Measurements from ENCODE around the gene PTGIR. TPM values are rescaled to one million over a fixed set of nuclear protein-coding genes. Genes with fewer than 3 reads are reported as not detected.

The PTGIR gene
- total and polyA plus RNA-seq, 2 of the 4 experiments (the other 2 are of a cell fraction): 0.54 to 5.3 TPM

DNA sequence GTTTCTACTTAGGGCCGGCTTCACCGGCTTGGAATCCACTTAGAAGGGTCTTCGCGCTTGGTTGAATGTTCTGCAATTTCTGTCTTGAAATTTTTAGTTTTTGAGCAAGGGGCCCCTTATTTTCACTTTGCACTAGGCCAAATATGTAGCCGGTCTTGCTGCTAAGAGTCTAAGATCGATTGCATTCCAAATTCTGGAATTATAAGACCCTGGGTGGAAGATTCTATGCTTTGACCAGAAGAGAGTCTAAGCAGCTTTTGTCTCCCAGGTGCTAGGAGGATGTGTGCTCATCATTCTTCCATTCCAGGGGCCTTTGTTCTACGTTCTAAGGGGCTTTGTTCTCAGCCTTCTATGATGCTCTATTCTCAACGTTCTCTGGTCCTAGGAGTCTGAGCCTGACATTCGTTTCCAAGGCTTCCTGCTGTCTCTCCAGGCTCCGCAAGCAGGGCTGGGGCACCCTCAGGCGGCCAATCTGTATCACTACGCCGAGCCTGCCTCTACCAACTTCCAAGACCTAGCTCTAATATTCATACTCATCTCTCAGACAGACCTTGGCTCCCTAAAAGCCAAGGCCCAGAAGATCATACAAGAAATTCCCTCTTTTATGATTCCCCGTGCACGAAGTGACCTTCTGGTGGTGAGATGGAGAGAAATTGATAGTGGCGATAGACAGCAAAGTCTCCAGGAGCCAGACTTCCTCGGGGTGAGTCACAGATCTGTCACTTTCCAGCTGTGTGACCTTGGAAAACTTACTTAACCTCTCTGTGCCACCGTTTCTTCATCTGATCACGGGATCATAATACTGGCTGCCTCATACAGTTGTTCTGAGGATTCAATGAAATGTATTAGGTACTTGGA, 37.1 kb upstream of the PTGIR start:
- ATAC-seq (ENCODE audit: low read depth) (peak; percentile 56), DNase-seq (peak; percentile 90)
- CTCF ChIA-PET: interaction anchor here (0.6 to 2.3 kb wide), 15 partner anchors 9 to 125 kb away, joined by 3 to 23 read pairs (median 4); partner anchors contain the start of genes CALM3 and PTGIR
- H2BK15ac ChIP-seq (ENCODE audit: low read depth, low read length): no peak overlapping the region; the same call in 2 of the 3 replicates
- no peak overlapping the region for H3K56ac ChIP-seq (ENCODE audit: extremely low read depth, insufficient read depth, low read length)
- no peak overlapping the region for H3K14ac ChIP-seq (replicated peaks; ENCODE audit: low read depth, low read length)
- H3K27me3 ChIP-seq (ENCODE audit: control insufficient read depth, insufficient read depth, low read length): no peaks in the 10 kb centered on the region; the same call in 1 of the 2 replicates
- dilution Hi-C loops (cut with HindIII; ENCODE audit: low sequenced_read_pairs, unreplicated experiment) (no loop called here), intact Hi-C loops (cut with micrococcal nuclease) (loop anchor here (1.0 to 5.0 kb wide), 3 partner anchors 48 to 133 kb away; no protein-coding TSS in a partner anchor), in situ Hi-C loops (cut with MboI; ENCODE audit: low sequenced_read_pairs) (loop anchor here (5.0 to 10.0 kb wide), 2 partner anchors 50 to 127 kb away; no protein-coding TSS in a partner anchor)
- H3K4me2 ChIP-seq (ENCODE audit: low read depth, low read length): peak overlapping the region; percentile 85
- H4K20me1 ChIP-seq (ENCODE audit: insufficient read depth, low read length): no peaks in the 10 kb centered on the region
- no peak overlapping the region for H2BK120ac ChIP-seq (ENCODE audit: low read depth, low read length)
- H4K8ac ChIP-seq (ENCODE audit: low read depth in 2 of 2, low read length in 2 of 2): no peak overlapping the region; a peak in 1 of 4 replicates
- no peak overlapping the region for H3K27ac ChIP-seq (ENCODE audit: insufficient read depth, low read length)
- no peak overlapping the region for H2AK5ac ChIP-seq (ENCODE audit: low read depth, low read length)
- peak overlapping the region; percentile 14 for H2AK9ac ChIP-seq (replicated peaks; ENCODE audit: low read depth, low read length, poor library complexity)
- peaks cover 0 to 14% of the 10 kb centered on the region in 2 experiments; a peak in 1 of 4 replicates for H3K79me1 ChIP-seq (ENCODE audit: low read depth in 1 of 2, low read length in 2 of 2)
- H3K9me3 ChIP-seq (ENCODE audit: control insufficient read depth, insufficient read depth, low read length): no peaks in the 10 kb centered on the region
- no peak overlapping the region for H2BK5ac ChIP-seq (ENCODE audit: low read depth, low read length, poor library complexity, severe bottlenecking)
- peak overlapping the region; percentile 34 for H3K4me3 ChIP-seq (ENCODE audit: insufficient read depth, low read depth, low read length)
- 0% methylated on average over 2 of the region's 19 CpGs; no CpG with 5 or more reads in 1 of the 2 experiments for WGBS, 2 experiments (ENCODE audit: extremely low coverage in 2 of 2, insufficient read length in 1 of 2)
- no peak overlapping the region for H3K9ac ChIP-seq (ENCODE audit: low read depth, low read length)
- H4K5ac ChIP-seq (ENCODE audit: low read depth, low read length): no peak overlapping the region
- H2BK20ac ChIP-seq (ENCODE audit: low read depth, low read length): no peak overlapping the region
- peaks cover 4% of the 10 kb centered on the region for H3K4me1 ChIP-seq (ENCODE audit: control insufficient read depth, insufficient read depth, low read length)
- H3K9me1 ChIP-seq (ENCODE audit: insufficient read depth, low read length): no peaks in the 10 kb centered on the region
- no peak overlapping the region for H3K23ac ChIP-seq (ENCODE audit: low read depth, low read length)
- POLR2A ChIA-PET (ENCODE audit: unreplicated experiment): interaction anchor here (1.0 to 1.6 kb wide), 2 partner anchors 9 to 22 kb away, joined by 5 read pairs; no protein-coding TSS in a partner anchor
- TF ChIP-seq FOS (IDR thresholded peaks at IDR 0.05; ENCODE audit: low read depth, low read length) (peak; percentile 47; the same call in 1 of the 2 replicates), BHLHE40 (IDR thresholded peaks at IDR 0.05; ENCODE audit: low read depth, low read length) (no peak), CEBPB (IDR thresholded peaks at IDR 0.05; ENCODE audit: low read depth, low read length) (no peak), MXI1 (IDR thresholded peaks at IDR 0.05; ENCODE audit: borderline replicate concordance, low read depth, low read length) (no peak), RCOR1 (IDR thresholded peaks at IDR 0.05; ENCODE audit: insufficient replicate concordance, low read length) (no peak), POLR2A (IDR thresholded peaks at IDR 0.05; ENCODE audit: low read depth, low read length) (no peak; the same call in 1 of the 2 replicates), MAZ (IDR thresholded peaks at IDR 0.05; ENCODE audit: borderline replicate concordance, low read depth, low read length) (peak; percentile 72), RAD21 (IDR thresholded peaks at IDR 0.05; ENCODE audit: low read length) (peak; percentile 99), MAFK (IDR thresholded peaks at IDR 0.05; ENCODE audit: low read depth, low read length) (no peak), RFX5 (IDR thresholded peaks at IDR 0.05; ENCODE audit: low read depth, low read length) (no peak), CHD1 (IDR thresholded peaks at IDR 0.05; ENCODE audit: low read depth, low read length) (peak; percentile 56; the same call in 1 of the 2 replicates), NFE2L2 (IDR thresholded peaks at IDR 0.05; ENCODE audit: low read depth, low read length) (no peak), SMC3 (IDR thresholded peaks at IDR 0.05; ENCODE audit: low read depth, low read length) (peak; percentile 96)
- TF ChIP-seq, protein P1, sequence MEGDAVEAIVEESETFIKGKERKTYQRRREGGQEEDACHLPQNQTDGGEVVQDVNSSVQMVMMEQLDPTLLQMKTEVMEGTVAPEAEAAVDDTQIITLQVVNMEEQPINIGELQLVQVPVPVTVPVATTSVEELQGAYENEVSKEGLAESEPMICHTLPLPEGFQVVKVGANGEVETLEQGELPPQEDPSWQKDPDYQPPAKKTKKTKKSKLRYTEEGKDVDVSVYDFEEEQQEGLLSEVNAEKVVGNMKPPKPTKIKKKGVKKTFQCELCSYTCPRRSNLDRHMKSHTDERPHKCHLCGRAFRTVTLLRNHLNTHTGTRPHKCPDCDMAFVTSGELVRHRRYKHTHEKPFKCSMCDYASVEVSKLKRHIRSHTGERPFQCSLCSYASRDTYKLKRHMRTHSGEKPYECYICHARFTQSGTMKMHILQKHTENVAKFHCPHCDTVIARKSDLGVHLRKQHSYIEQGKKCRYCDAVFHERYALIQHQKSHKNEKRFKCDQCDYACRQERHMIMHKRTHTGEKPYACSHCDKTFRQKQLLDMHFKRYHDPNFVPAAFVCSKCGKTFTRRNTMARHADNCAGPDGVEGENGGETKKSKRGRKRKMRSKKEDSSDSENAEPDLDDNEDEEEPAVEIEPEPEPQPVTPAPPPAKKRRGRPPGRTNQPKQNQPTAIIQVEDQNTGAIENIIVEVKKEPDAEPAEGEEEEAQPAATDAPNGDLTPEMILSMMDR (conservative IDR thresholded peaks at IDR 0.05; ENCODE audit: low read depth, low read length): peak; percentile 99
- TF ChIP-seq, protein P2, sequence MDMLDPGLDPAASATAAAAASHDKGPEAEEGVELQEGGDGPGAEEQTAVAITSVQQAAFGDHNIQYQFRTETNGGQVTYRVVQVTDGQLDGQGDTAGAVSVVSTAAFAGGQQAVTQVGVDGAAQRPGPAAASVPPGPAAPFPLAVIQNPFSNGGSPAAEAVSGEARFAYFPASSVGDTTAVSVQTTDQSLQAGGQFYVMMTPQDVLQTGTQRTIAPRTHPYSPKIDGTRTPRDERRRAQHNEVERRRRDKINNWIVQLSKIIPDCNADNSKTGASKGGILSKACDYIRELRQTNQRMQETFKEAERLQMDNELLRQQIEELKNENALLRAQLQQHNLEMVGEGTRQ (IDR thresholded peaks at IDR 0.05; ENCODE audit: low read depth, low read length): no peak
- no TSS peak for BruUV-seq (replicated peaks)
- no peak overlapping the region for H3K18ac ChIP-seq (ENCODE audit: low read depth, low read length)
- H4K91ac ChIP-seq (ENCODE audit: insufficient read depth, low read depth, low read length): no peak overlapping the region
- no peaks in the 10 kb centered on the region for H3K36me3 ChIP-seq (ENCODE audit: control insufficient read depth, insufficient read depth, low read length)
- H3K4ac ChIP-seq (ENCODE audit: low read depth, low read length): no peak overlapping the region
- peak overlapping the region; percentile 73 for H2AFZ ChIP-seq (replicated peaks; ENCODE audit: low read length, poor library complexity)
